ENCODE data around the gene SKI.
A peak's percentile ranks its signal among the peaks of the same experiment; 100 is the strongest.

- TF ChIP-seq HDAC2 (IDR thresholded peaks at IDR 0.05; ENCODE audit: borderline replicate concordance in 1 of 2, low read depth in 2 of 2, low read length in 2 of 2) (0 out of 4 replicates have a peak, but pooled peaks of 1 of the 2 experiments have one; percentile 31), CTCF (IDR thresholded peaks at IDR 0.05; ENCODE audit: control extremely low read depth in 1 of 3, insufficient read depth in 1 of 3, low read depth in 1 of 3, low read length in 3 of 3) (peak in 2 of 3 experiments; percentile 37 to 55; a peak in 3 of 4 replicates)
These were observed 15.3 kb upstream of the SKI start for GRCh38 chr1:2212532-2213491.

Measured in H1 (cell line).